ENCODE results near the gene ZDHHC17.
A peak's percentile ranks its signal among the peaks of the same experiment; 100 is the strongest.

Gene ZDHHC17

DNA sequence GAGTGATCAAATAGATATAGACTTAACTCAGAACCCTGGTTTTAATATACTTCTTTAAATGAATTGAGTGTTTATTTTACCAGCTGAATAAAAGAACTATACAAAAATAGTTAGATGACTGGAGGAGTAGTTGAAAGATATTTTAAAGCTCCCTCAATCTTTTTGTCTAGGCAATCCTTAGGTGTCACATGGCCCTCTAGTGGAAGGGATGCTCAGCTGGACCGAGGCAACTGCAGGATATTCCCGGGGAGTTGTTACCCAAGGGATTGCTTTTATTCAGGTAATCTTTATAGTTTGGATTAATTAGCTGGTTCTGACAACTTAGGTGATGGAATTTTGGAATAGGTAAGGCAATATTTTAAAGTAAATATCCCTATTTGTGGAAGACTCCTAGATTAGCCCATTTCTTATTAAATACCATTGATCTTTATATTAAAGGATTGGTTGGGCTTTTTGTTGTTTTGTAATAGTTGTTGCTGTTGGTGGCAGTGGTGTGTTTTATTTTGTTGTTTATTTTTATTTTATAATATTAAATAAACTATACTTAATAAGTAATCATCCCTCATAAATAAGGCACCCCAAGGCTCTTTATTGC is 57.1 kb downstream of the ZDHHC17 start:
- peak; percentile 9 for DNase-seq (ENCODE audit: low spot score)

- DNase-seq (ENCODE audit: low spot score): no peak
Measured at GRCh38 chr12:76830436-76830835, 66.5 kb downstream of the ZDHHC17 start.

DNA sequence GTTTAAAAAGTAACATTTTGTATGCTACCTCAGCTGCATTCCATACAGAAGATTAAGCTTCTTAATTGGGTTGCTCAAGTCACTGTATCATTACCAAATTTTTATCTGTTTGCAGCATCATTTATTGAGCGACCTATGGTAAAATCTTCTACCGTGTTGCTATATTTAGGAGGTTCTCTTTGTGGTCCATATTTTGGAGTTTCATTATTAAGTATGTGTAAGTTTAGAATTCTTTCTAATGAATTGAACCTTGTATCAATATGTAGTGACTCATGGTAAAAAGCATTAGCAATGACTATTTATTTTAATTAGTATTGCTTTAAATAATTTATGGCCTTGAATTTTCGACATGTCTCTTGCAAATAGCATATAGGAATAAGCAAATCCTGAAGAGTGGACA is 72.7 kb downstream of the ZDHHC17 start:
- DNase-seq (ENCODE audit: low spot score): no peak

- no peak for DNase-seq (ENCODE audit: low spot score)
Measured at GRCh38 chr12:76847260-76847659, 83.3 kb downstream of the ZDHHC17 start.

DNA sequence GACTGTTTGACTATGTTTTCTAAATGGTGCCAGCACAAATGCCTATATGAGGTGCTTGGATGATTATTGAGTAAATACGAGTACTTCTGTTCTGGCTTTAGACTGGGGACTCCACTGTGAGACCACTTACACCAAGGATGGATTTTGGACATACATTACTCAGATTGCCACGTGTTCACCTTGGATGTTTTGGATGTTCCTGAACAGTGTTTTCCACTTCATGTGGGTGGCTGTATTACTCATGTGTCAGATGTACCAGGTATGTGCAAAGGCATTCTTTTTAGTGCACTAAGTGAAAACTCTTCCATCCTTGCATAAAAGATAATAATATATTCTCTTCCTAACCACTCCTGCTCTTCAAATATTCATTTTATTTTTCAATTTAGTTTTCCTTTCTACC is 84.2 kb downstream of the ZDHHC17 start:
- DNase-seq (ENCODE audit: low spot score): no peak

DNA sequence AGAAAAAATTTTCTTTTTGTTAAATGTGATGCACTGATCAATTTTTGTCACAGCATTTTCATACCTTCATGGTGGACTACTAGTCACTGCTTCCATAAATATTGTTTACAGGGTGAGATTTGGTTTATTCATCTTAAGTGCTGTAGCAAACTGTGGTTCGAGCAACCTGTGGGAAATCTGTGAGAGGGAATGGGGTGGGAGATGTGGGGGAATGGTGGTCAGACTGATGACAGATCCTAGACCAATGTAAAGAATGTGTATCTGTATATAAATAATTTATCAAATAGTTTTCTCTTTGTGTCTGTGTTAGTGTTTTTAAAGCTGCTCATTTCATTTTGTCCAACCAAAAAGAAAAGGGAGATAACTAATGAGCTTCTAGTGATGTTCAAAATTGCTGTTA is 88.2 kb downstream of the ZDHHC17 start:
- DNase-seq (ENCODE audit: low spot score): no peak

GRCh38 chr12:76855271-76855670 is 91.4 kb downstream of the ZDHHC17 start:
- DNase-seq (ENCODE audit: low spot score): no peak

DNA sequence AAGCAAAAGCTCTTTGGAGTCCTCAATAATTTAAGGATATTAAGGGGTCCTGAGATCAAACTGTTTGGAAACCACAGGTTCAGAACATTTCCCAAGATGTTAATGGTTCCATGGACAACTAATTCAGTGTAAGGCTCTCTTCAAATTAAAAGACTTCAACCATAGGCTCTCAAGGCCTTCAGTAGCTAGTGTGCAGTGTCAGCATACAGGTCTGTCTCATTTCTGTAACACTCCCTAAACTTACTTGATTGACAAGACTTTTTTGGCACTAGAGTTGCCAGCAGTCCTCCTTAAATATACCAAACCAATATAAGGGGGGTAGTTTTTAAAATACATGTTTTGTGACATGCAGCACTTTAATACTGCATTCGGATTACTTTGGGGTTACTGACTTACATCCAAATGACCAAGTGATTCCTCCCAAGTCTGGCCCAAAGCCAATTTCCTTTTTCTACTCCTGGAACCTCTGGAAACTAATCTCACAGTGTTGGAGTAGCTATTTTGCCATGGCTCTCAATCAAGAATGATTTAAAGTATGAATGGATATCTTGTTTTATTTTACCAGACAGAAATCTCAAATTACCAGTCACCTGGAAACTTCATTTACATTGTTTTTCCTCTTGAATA is 92.2 kb downstream of the ZDHHC17 start:
- no peak for DNase-seq (ENCODE audit: low spot score)

GRCh38 chr12:76859611-76860010 is 95.7 kb downstream of the ZDHHC17 start:
- no peak for DNase-seq (ENCODE audit: low spot score)

GRCh38 chr12:76860256-76860655 is 96.3 kb downstream of the ZDHHC17 start:
- DNase-seq (ENCODE audit: low spot score): no peak

GRCh38 chr12:76863005-76863670 is 99.2 kb downstream of the ZDHHC17 start:
- no peak for DNase-seq (ENCODE audit: low spot score)

- no peak for DNase-seq (ENCODE audit: low spot score)
Measured at GRCh38 chr12:76863837-76864236, 99.9 kb downstream of the ZDHHC17 start.

- DNase-seq (ENCODE audit: low spot score): no peak
Measured at GRCh38 chr12:76864791-76865400, 101.0 kb downstream of the ZDHHC17 start.

DNA sequence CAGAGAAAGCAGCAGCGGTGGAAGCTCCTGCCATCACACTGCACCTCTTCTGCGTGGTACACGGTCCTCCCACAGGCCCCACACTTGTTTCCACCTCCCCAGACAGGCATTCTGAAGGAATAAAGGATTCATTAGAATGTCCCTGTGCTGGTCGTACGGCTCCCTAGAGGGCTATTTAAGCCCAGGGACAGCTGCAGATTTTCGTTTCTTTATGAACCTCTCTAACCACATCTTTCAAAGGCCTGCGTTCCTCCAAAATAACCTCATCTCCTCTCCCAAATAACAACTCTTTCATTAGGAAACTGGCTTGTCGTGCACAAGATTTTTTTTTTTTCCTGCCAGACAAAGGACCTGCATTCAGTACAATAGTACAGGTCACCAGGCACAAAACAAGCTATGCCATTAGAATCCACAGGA is 102.2 kb downstream of the ZDHHC17 start:
- DNase-seq (ENCODE audit: low spot score): no peak

- DNase-seq (ENCODE audit: low spot score): no peak
Measured at GRCh38 chr12:76866726-76867125, 102.8 kb downstream of the ZDHHC17 start.

DNA sequence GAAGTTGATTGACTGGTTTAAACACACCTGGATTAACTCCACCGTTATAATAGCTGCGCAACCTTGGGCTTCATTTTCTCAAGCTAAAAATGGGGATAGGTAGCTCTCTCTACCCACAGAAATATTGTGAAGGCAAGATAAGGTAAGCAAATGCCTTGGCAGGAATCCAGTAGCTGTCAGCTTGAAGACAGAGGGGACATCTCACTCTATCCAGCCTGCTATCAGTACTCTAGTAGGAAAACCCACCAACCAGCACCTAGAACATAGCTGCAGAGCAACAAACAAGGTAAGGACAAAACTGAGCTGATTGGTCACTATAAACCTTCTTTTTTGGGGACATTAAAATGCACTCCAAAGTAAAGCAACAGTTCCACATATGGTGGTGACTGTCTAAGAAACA is 107.2 kb downstream of the ZDHHC17 start:
- no peak for DNase-seq (ENCODE audit: low spot score)

- no peak for DNase-seq (ENCODE audit: low spot score)
Measured at GRCh38 chr12:76871742-76872141, 107.8 kb downstream of the ZDHHC17 start.

DNA sequence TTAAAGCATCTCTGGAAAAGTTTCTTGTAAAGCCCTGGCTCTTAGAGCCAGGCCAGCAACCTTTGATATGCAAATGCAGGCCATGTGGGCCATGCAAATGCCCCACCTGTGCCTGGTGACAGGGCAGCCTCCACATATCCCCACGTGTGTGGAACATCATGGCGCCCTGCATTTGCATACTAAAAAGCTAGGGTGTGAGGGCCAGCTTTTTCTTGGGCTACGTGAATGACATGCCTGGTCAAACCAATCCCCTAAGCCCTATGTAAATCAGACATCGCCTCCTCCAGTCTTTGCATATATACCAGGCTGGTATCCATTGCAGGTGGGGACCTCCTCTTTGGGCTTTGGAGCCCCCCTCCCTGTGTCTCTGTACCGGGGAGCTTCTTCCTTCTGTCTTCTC is 108.5 kb downstream of the ZDHHC17 start:
- DNase-seq (ENCODE audit: low spot score): peak; percentile 25

DNA sequence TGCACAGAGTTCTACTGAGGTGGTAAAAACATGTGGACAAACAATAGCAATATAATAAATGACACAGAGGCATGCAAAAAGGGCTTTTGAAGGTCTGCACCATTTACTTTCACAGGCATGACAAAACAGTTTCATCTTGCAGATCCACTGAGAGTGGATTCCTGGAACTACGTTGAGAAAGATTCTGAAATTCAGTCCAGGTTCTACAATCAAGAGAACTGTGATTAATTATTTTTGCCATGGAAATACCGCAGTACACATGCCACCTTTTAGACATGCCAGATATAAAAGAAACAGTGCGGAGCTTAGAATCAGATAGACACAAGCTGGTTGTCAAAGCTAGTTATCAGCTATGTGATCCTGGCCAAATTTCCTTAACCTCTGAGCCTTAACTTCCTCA is 110.1 kb downstream of the ZDHHC17 start:
- no peak for DNase-seq (ENCODE audit: low spot score)

- DNase-seq (ENCODE audit: low spot score): no peak
Measured at GRCh38 chr12:76874491-76875190, 110.7 kb downstream of the ZDHHC17 start.

GRCh38 chr12:76876696-76877229 is 112.8 kb downstream of the ZDHHC17 start:
- DNase-seq (ENCODE audit: low spot score): no peak
